ENCODE results near the gene TXN2. TPM values are rescaled to one million over a fixed set of nuclear protein-coding genes. Genes with fewer than 3 reads are reported as not detected.

TXN2 gene
- total and polyA plus RNA-seq, 2 donors (not counting 1 experiment from before 2014, with no cell fraction given) = 25.3 to 118 TPM

DNA sequence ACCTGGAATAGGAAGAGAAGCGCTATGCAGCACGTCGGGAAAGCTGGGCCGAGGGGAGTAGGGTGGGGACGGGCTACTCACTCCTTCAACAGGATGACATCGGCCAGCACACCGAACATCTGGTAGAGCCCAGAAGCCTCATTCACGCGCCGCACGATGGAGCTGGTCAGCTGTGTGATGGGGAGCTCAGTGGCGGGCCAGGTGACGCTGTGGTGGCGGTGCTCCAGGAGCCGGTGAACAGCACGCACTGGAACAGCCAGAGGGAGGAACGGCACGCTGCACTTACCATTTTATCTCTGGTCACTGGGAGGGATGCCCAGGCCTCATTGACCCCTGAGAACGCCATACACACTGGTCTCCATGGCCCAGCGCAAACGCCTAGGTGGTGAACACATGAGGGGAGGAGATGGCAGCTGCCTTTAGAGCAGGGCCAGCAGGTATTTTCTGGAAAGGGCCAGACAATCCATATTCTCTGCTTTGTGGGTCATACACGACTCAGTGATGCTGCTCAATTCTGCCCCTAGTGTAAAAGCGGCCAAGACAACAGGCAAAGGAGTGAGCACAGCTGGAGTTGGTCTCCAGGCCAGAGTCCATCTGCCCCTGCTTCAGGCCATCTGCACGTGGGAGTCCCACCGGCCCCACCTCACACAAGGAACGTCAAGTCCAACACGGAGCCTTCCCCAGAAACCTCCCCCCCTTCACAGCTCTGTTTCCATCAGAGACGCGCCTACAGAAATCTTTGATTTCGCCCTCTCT is 16.6 kb upstream of the TXN2 start:
- H4K20me1 ChIP-seq (ENCODE audit: control insufficient read depth, extremely low read depth, insufficient read depth, low read length) = no peaks in the 10 kb centered on the region
- H3K4me3 ChIP-seq (replicated peaks in 1 of 4; ENCODE audit: control extremely low read depth in 1 of 4, insufficient read depth in 1 of 4, low read depth in 3 of 4, low read length in 4 of 4) = no peak overlapping the region
- H3K27me3 ChIP-seq (ENCODE audit: control insufficient read depth, insufficient read depth, low read length) = no peaks in the 10 kb centered on the region
- no peaks in the 10 kb centered on the region for H3K4me1 ChIP-seq (ENCODE audit: control insufficient read depth, extremely low read depth, insufficient read depth, low read length)
- H2AFZ ChIP-seq (ENCODE audit: low read length) = no peak overlapping the region
- H3K27ac ChIP-seq (ENCODE audit: insufficient read depth, low read length) = no peak overlapping the region
- H3K36me3 ChIP-seq (ENCODE audit: control insufficient read depth, insufficient read depth, low read length) = peaks cover 2% of the 10 kb centered on the region
- TF ChIP-seq, protein P1, sequence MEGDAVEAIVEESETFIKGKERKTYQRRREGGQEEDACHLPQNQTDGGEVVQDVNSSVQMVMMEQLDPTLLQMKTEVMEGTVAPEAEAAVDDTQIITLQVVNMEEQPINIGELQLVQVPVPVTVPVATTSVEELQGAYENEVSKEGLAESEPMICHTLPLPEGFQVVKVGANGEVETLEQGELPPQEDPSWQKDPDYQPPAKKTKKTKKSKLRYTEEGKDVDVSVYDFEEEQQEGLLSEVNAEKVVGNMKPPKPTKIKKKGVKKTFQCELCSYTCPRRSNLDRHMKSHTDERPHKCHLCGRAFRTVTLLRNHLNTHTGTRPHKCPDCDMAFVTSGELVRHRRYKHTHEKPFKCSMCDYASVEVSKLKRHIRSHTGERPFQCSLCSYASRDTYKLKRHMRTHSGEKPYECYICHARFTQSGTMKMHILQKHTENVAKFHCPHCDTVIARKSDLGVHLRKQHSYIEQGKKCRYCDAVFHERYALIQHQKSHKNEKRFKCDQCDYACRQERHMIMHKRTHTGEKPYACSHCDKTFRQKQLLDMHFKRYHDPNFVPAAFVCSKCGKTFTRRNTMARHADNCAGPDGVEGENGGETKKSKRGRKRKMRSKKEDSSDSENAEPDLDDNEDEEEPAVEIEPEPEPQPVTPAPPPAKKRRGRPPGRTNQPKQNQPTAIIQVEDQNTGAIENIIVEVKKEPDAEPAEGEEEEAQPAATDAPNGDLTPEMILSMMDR (conservative IDR thresholded peaks at IDR 0.05 in 1 of 2, IDR thresholded peaks at IDR 0.05 in 1 of 2; ENCODE audit: low read depth in 1 of 2, low read length in 2 of 2) = no peak
- TF ChIP-seq EZH2 (IDR thresholded peaks at IDR 0.05; ENCODE audit: low read length, missing control alignments) = no peak
- no peaks in the 10 kb centered on the region for H3K9me3 ChIP-seq (ENCODE audit: control insufficient read depth, insufficient read depth, low read depth, low read length)
- no peaks in the 10 kb centered on the region for H3K79me2 ChIP-seq (ENCODE audit: control insufficient read depth, insufficient read depth, low read length)
- H3K9ac ChIP-seq (ENCODE audit: insufficient read depth, low read length) = no peak overlapping the region
- DNase-seq (ENCODE audit: low read depth in 2 of 2) = no peak
- no peak overlapping the region for H3K4me2 ChIP-seq (ENCODE audit: extremely low read depth, insufficient read depth, low read length)

DNA sequence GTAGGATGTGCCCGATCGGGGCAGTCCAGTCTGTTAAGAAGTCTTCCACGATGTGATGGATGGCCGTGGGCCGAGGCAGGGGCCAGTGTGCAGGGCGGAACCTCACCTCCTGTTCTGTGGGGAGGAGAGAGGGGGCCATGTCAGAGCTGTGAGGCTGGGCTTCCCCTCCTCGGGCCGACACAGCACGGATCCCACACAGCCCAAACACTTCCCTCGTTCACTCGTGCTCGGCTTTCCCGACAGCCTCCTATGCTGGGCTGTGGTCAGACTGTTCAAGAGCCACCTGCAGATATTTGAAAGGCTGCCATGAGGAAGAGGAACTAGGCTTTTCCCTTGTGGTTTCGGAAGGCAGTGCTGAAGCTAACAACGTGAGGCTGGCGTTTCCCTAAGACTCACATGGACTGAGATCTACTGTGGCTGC is 12.3 kb upstream of the TXN2 start:
- no peak for TF ChIP-seq EZH2 (IDR thresholded peaks at IDR 0.05; ENCODE audit: low read length, missing control alignments)
- TF ChIP-seq, protein P1 (conservative IDR thresholded peaks at IDR 0.05 in 1 of 2, IDR thresholded peaks at IDR 0.05 in 1 of 2; ENCODE audit: low read depth in 1 of 2, low read length in 2 of 2) = no peak
- no peak overlapping the region for H3K9ac ChIP-seq (ENCODE audit: insufficient read depth, low read length)
- H3K9me3 ChIP-seq (ENCODE audit: control insufficient read depth, insufficient read depth, low read depth, low read length) = no peaks in the 10 kb centered on the region
- H3K4me1 ChIP-seq (ENCODE audit: control insufficient read depth, extremely low read depth, insufficient read depth, low read length) = no peaks in the 10 kb centered on the region
- no peaks in the 10 kb centered on the region for H4K20me1 ChIP-seq (ENCODE audit: control insufficient read depth, extremely low read depth, insufficient read depth, low read length)
- no peak overlapping the region for H2AFZ ChIP-seq (ENCODE audit: low read length)
- no peak overlapping the region for H3K27ac ChIP-seq (ENCODE audit: insufficient read depth, low read length)
- no peaks in the 10 kb centered on the region for H3K27me3 ChIP-seq (ENCODE audit: control insufficient read depth, insufficient read depth, low read length)
- H3K79me2 ChIP-seq (ENCODE audit: control insufficient read depth, insufficient read depth, low read length) = no peaks in the 10 kb centered on the region
- DNase-seq (ENCODE audit: low read depth in 2 of 2) = no peak
- H3K4me3 ChIP-seq (replicated peaks in 1 of 4; ENCODE audit: control extremely low read depth in 1 of 4, insufficient read depth in 1 of 4, low read depth in 3 of 4, low read length in 4 of 4) = no peak overlapping the region
- H3K4me2 ChIP-seq (ENCODE audit: extremely low read depth, insufficient read depth, low read length) = no peak overlapping the region
- H3K36me3 ChIP-seq (ENCODE audit: control insufficient read depth, insufficient read depth, low read length) = peaks cover 3% of the 10 kb centered on the region

DNA sequence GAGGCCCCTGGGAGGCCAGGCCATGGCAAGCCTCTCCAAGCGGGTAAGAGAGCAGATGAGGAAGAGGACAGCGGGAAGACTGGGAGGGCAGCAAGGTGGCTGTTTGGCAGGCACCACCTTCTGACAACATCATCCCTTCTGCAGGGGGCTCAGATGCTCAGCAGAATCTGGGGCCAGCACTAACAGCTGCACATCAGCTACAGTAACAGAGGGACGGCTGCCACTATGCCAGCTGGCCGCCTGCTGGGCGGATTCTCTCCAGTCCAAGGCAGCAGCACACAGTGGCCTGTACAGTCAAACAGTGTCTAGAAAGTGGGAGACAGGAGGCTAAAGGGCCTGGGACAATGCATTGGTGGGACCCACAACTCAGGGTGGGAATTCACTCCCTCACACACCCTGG is 10.7 kb upstream of the TXN2 start:
- H3K27me3 ChIP-seq (ENCODE audit: control insufficient read depth, insufficient read depth, low read length) = no peaks in the 10 kb centered on the region
- no peak for DNase-seq (ENCODE audit: low read depth in 2 of 2)
- H3K4me2 ChIP-seq (ENCODE audit: extremely low read depth, insufficient read depth, low read length) = no peak overlapping the region
- H3K9me3 ChIP-seq (ENCODE audit: control insufficient read depth, insufficient read depth, low read depth, low read length) = no peaks in the 10 kb centered on the region
- no peaks in the 10 kb centered on the region for H3K4me1 ChIP-seq (ENCODE audit: control insufficient read depth, extremely low read depth, insufficient read depth, low read length)
- H3K27ac ChIP-seq (ENCODE audit: insufficient read depth, low read length) = no peak overlapping the region
- no peak overlapping the region for H2AFZ ChIP-seq (ENCODE audit: low read length)
- no peaks in the 10 kb centered on the region for H3K79me2 ChIP-seq (ENCODE audit: control insufficient read depth, insufficient read depth, low read length)
- no peak overlapping the region for H3K9ac ChIP-seq (ENCODE audit: insufficient read depth, low read length)
- no peak overlapping the region for H3K4me3 ChIP-seq (replicated peaks in 1 of 4; ENCODE audit: control extremely low read depth in 1 of 4, insufficient read depth in 1 of 4, low read depth in 3 of 4, low read length in 4 of 4)
- TF ChIP-seq, protein P1 (conservative IDR thresholded peaks at IDR 0.05 in 1 of 2, IDR thresholded peaks at IDR 0.05 in 1 of 2; ENCODE audit: low read depth in 1 of 2, low read length in 2 of 2) = no peak
- no peak for TF ChIP-seq EZH2 (IDR thresholded peaks at IDR 0.05; ENCODE audit: low read length, missing control alignments)
- peaks cover 3% of the 10 kb centered on the region for H3K36me3 ChIP-seq (ENCODE audit: control insufficient read depth, insufficient read depth, low read length)
- no peaks in the 10 kb centered on the region for H4K20me1 ChIP-seq (ENCODE audit: control insufficient read depth, extremely low read depth, insufficient read depth, low read length)

All from fibroblast of lung (primary cell).